Measurements from ENCODE around the gene ROR2.

DNA sequence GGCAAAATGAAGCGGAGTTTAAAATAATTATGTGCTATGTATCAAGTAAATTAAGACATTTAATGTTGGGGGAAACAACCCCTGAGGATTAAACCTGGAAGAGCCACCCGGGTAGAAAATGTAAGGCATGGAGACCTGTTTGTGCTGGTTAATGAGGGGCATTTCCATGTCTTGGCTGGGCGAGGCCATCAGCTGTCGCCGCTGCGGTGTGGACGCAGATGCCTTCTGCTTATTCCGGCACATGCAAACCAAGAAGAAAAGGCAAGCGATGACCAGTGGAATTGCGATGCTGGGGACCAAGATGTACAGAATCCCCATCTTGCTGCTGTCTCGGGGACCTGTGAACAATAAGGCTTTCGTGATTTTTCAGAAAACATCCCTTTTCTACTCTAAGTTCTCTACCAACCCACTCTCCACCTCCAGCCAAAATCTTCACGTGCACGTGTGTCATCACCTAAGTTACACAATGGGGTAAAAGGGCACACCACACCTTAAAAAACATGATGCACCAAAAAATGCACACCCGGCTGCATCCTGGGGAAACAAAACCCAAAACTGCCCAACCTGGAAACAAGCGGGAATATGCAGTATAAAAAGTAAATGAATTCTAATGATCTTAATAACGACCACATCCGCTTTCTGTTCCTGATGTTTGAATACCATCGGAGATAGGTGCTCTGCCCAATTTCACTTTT, 223.5 kb downstream of the ROR2 start:
- TF ChIP-seq KDM4A (IDR thresholded peaks at IDR 0.05; ENCODE audit: low read depth, low read length, severe bottlenecking) (no peak), POLR2AphosphoS5 (IDR thresholded peaks at IDR 0.05; ENCODE audit: low read depth, low read length) (no peak), YY1 (IDR thresholded peaks at IDR 0.05; ENCODE audit: low read depth, low read length) (no peak), JUND (IDR thresholded peaks at IDR 0.05; ENCODE audit: low read length) (no peak), TAF1 (IDR thresholded peaks at IDR 0.05; ENCODE audit: low read depth, low read length) (no peak), PHF8 (conservative IDR thresholded peaks at IDR 0.05; ENCODE audit: low read depth, low read length) (no peak), EP300 (IDR thresholded peaks at IDR 0.05; ENCODE audit: borderline replicate concordance in 1 of 2, low read depth in 2 of 2, low read length in 2 of 2) (no peak), GABPA (IDR thresholded peaks at IDR 0.05; ENCODE audit: borderline replicate concordance, insufficient read depth, low read length) (no peak), EZH2 (IDR thresholded peaks at IDR 0.05; ENCODE audit: low read depth, low read length, severe bottlenecking) (no peak), TCF12 (IDR thresholded peaks at IDR 0.05; ENCODE audit: low read depth, low read length) (no peak)
- TF ChIP-seq, protein P1, sequence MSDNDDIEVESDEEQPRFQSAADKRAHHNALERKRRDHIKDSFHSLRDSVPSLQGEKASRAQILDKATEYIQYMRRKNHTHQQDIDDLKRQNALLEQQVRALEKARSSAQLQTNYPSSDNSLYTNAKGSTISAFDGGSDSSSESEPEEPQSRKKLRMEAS (IDR thresholded peaks at IDR 0.05) = no peak
- TF ChIP-seq, protein P2, sequence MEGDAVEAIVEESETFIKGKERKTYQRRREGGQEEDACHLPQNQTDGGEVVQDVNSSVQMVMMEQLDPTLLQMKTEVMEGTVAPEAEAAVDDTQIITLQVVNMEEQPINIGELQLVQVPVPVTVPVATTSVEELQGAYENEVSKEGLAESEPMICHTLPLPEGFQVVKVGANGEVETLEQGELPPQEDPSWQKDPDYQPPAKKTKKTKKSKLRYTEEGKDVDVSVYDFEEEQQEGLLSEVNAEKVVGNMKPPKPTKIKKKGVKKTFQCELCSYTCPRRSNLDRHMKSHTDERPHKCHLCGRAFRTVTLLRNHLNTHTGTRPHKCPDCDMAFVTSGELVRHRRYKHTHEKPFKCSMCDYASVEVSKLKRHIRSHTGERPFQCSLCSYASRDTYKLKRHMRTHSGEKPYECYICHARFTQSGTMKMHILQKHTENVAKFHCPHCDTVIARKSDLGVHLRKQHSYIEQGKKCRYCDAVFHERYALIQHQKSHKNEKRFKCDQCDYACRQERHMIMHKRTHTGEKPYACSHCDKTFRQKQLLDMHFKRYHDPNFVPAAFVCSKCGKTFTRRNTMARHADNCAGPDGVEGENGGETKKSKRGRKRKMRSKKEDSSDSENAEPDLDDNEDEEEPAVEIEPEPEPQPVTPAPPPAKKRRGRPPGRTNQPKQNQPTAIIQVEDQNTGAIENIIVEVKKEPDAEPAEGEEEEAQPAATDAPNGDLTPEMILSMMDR (IDR thresholded peaks at IDR 0.05; ENCODE audit: control extremely low read depth in 1 of 3, insufficient read depth in 1 of 3, low read depth in 1 of 3, low read length in 3 of 3) = no peak

Measured in H1 (cell line).